Cardiac septum (tissue), 1 donor: ENCODE data around the gene SLC39A13. TPM values are rescaled to one million over a fixed set of nuclear protein-coding genes. Genes with fewer than 3 reads are reported as not detected.

Experiments used
- DNase-seq: peaks from one replicate; pipeline ENCODE4 v3.0.0-alpha.2; 2020; ENCODE audit warnings: low spot score
- intact Hi-C: fragments of 100-400 bp; cut with DNase I; formaldehyde crosslinking; loops from one replicate; pipeline ENCODE4 v1.14.0; 2022
- total RNA-seq: library from RNA; stranded (reverse); fragmentation: NEBNext Ultra II Directional; extraction: Animal tissue kit (Norgen Biotek cat#: 25700); gene quantifications from one replicate; pipeline ENCODE4 v1.2.1, GENCODE V29; 2021
- donor health status: DM: no; HTN: no; CAD: no.

Gene SLC39A13
- total RNA-seq, 1 donor from 2014 or later, result 72.2 TPM

DNA sequence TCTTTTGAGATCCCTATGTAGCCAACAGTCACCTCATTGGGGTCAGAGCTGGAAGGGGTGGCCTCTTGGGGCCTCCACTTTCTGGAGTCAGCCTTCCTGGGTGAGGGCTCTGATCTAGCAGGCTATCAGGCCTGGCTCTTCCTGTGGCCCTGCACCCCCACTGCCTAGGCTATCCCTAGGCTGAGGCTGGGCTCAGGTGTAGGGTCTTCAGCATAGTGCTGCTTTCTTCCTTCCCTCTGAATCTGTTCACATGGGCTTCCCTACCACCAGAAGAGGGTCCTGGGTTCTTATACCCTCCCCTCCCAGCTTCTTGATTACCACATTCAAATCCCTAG, 29.6 kb upstream of the SLC39A13 start:
- intact Hi-C loops, result loop anchor here (10.0 kb wide), 1 partner anchor 466 kb away; the partner anchor contains the start of gene NUP160
- no peak for DNase-seq

DNA sequence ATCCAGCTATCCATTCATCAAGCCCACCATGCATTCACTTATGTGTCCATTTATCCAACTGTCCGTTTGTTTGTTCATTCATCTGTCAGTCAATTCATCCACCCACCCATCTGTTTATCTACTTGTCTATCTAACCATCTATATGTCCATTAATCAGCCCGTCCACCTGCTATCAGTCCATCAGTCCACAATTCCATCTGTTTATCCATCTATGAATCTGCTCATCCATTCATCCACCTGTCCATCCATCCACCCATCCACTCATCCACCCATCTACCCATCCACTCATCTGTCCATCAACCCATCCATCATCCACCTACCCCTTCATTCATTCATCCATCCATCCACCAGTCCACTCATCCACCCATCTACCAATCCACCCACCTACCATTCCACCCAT, 29.1 kb upstream of the SLC39A13 start:
- intact Hi-C loops, result loop anchor here (10.0 kb wide), 1 partner anchor 465 kb away; the partner anchor contains the start of gene NUP160
- DNase-seq, result no peak

DNA sequence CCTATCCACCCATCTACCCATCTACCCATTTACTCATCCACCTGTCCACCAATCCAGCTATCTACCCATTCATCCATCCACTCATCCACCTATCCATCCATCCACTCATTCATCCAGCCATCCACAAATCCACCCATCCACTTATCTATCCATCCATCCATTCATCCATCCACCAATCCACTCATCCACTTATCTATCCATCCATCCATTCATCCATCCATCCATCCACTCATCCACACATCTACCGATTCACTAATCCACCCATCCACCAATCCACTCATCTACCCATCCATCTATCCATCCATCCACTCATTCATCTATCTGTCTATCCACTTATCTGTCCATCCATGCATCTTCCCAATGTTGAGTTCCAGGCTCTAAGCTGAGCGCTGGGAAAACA, 28.3 kb upstream of the SLC39A13 start:
- intact Hi-C loops, result no loop called here
- no peak for DNase-seq

DNA sequence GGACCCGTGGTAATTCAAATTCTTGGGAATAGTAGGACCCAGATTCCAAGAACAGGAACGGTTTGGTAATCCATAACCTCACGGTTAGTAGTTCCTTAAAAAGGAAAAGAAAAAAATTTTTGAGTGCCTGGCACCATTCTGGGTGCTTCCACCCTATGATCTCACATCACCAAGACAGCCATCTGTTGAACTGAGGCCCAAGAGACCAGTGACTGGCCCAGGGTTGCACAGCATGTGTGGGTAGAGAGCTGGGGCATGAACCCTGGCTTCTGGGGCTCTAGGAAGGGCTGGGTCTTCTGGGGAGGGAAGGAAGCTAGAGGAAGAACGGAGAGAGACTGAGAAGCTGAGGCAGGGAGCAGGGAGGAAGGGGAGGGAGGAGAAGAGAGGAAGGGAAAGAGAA, 25.3 kb upstream of the SLC39A13 start:
- intact Hi-C loops, result no loop called here

DNA sequence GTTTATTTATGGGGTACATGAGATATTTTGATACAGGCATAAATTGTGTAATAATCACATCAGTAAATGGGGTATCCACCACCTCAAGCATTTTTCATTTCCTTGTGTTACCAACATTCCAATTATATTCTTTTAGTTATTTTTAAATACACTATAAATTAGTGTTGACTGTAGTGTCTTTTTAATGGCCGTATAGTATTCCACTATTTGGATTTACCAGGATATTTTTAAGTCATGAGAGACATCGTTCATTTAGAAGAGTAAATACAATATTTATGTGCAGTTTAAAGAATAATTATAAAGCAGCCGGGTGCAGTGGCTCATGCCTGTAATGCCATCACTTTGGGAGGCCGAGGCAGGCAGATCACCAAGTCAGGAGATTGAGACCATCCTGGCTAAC, 23.9 kb upstream of the SLC39A13 start:
- intact Hi-C loops, result no loop called here

More for the DNA sequence above, 25.3 kb upstream of the SLC39A13 start:
- no peak for DNase-seq

DNA sequence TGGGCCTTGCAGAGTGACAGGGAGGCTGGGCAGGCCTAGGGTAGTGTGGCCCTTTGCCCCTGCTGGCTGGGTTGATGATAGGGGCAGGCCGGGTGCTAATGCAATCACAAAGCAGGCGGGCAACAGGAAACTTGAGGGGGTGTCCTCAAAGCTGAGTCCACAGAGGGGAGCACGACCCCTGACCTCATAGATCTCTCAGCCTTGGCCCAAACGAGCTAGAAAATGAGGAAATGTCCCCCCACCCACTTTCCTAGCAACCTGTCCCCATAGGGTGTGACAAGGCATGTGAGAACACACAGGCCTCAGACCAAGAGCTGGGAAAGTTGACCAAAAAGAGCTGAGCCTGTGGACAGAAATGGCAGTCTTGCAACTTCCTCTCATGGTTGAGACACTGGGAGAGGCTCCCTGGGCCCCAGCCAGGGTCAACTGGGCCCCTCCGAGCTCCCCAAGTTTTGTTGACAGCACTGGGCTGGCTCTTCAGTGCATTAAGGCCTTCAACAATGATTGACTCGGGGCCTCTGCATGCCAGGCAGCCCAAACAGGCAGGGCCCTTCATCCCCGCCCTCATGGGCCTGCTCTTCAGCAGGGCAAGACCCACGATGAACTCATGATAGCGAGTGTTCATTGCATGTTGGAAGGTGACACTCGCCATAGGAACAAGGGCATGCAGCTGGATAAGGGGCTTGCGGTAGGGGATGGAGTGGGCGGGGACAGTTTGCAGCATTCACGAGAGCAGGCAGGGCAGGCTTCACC, 20.3 kb upstream of the SLC39A13 start:
- no peak for DNase-seq
- intact Hi-C loops, result no loop called here

More for the DNA sequence above, 23.9 kb upstream of the SLC39A13 start:
- no peak for DNase-seq

GRCh38 chr11:47388697-47389576, 19.5 kb upstream of the SLC39A13 start:
- peak; percentile 90 for DNase-seq

DNA sequence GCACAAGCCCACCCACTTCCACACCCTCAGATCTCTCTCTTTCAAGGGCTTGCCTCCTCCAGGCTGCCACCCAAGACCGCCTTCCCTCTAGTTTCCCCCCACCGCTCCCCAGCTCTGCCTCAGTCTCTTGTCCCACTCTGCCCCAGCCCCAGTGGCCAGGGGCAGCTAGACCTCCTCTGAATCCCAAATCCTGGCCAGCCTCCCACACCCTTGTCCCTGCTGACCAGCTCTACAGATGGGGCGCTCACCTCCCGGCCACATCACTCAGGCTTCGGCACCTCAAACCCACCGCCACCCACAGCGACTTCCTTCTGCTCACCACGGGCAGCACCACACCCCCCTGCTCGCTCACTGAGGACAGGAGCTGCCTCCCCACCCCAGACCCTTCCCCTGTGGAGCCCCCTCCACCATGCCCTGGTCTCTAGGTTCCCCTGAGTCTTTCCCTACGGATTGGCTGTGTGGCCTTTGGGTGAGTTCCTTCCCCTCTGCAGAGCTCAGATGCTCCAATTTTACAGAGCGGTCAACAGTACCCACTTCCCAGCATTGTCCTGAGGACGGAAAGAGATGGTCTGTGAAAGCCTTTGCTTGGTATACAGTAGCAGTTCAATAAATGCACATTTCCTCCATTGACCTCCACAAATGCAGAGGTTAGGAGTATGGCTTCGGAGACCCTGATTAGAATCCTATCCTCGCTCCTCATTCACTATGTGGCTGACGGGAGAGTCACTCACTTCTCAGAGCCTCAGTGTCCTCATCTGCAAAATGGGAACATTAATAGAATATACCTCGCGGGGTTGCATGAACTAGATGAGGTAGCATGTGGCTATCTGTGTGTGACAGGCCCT, 18.6 kb upstream of the SLC39A13 start:
- intact Hi-C loops, result no loop called here
- no peak for DNase-seq

More at GRCh38 chr11:47388697-47389576, 19.5 kb upstream of the SLC39A13 start:
- intact Hi-C loops, result no loop called here

DNA sequence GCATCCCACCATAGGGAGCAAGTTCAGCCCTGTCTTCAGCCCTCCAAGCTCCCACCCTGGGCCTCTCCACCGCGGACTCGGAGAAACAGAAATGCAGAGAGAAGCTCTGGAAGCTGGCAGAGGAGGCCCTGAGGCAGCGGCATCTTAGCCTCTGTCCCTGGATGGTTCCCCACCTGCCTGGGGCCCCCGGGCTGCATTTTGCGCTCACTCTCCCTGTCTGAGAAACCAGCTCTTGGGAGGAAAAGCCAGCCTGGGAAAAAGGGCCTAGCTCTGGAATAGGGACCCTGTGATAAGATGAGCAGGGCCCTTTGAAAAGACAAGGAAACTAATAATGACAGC, 18.0 kb upstream of the SLC39A13 start:
- intact Hi-C loops, result no loop called here
- DNase-seq, result no peak

GRCh38 chr11:47391077-47391583, 17.3 kb upstream of the SLC39A13 start:
- intact Hi-C loops, result no loop called here
- DNase-seq, result peak; percentile 85

- intact Hi-C loops, result no loop called here
- peak; percentile 56 for DNase-seq
These were observed 16.5 kb upstream of the SLC39A13 start for GRCh38 chr11:47391711-47392432.

DNA sequence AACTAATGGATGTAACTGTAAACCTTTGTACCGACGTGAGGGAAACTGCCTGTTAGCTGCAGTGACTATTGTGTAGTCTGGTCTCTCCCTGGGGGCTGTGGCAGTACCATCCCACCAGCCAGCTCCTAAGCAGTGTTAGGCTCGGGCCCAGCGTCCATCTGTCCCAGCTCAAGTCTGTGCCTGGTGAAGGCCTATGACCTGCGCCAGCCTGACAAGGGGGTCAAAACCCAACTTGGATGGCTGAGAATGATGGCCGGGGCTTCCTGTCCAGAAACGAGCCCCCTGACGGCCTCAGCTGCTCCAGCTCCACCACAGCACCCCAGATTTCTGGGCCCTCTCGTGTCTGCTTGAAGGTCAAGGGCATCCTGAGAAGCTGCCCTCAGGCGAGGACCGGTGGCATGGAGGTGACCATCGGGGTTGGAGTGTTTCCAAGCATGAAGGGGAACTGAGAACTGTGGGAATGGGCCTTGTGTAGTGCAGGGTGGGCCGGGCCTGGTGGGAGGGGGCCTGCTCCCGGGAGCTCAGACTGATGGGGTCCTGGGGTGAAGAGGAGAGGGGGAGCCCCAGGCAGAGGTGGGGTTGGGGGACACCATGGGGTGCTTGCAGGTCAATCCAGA, 15.7 kb upstream of the SLC39A13 start:
- no peak for DNase-seq
- intact Hi-C loops, result no loop called here

GRCh38 chr11:47393163-47394049, 15.0 kb upstream of the SLC39A13 start:
- peak; percentile 83 for DNase-seq
- intact Hi-C loops, result no loop called here

GRCh38 chr11:47394050-47394321, 14.4 kb upstream of the SLC39A13 start:
- intact Hi-C loops, result no loop called here
- DNase-seq, result peak; percentile 92

DNA sequence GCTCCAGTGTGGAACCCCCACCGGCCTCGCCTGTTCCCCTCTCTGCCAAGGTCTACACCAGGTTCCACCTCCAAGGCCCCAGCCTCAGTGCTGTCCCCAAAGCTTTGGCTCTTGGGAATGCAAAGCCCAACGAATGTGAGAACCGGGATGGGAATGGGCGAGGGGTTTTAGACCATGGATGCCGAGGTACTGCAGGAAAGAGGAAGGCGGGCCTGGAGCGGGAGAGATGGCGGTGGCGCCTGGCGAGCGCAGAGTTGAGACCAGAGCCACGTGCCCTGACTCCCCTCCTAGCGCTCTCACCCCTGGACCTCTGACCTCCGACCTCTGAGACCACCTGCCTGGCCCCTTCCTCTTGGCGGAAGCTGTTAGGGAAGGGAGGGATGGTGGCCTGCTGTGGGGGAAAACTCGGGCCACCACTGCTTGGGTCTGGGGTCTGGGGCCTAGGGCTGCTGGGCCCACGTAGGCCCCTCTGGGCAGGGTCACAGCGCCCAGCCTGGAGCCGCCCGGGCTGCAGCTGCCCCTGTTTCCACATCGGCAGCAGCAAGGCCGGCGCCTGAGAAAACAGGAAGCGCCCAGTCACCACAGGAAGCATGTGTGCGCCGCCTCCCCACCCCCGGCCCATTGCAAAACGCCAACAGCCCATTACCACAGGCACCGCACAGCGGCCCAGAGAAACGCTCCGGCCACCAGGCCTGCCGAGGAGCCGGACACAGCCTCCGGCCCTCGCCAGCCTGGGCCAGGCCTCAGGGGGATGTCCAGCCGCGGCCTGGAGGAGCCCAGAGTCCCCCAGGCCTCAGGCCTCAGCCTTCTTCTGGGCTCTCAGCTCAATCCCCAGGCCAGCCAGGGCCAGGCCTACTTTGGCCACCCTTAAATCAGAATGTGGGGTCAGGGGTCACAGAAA, 13.8 kb upstream of the SLC39A13 start:
- intact Hi-C loops, result no loop called here
- DNase-seq, result peak; percentile 88

DNA sequence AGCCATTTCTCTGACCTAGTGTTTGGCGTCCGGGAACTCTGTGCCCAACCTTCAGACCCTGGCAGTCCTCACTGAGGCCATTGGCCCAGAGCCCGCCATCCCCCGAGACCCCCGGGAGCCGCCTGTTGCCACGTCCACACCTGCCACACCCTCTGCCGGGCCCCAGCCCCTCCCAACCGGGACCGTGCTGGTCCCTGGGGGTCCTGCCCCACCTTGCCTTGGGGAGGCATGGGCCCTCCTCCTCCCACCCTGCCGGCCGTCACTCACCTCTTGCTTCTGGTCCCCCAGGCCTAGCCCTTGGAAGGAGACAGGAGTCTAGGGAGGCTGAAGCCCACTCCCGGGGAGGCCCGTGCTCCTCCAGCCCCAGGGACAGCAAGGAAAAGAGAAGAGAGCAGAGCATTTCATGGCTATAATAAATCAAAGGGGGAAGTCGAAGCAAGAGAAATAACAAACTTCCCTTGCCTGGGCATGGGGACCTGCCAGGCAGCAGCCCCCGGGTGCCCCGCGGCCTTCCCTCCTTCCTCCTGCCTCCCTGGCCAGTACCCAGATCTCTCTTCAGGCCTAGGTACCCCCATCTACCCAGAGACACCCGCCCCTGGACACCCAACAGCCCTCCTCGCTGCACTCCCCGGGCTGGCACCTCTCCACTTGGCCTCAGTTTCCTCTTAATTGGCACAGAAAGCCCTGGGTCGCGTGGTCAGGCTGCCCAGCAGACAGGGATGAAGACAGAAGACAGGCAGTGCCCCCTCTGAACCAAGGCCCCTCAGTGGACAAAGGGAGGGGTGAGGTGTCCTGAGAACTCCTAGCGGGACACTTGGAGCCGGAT, 13.0 kb upstream of the SLC39A13 start:
- DNase-seq, result no peak
- intact Hi-C loops, result no loop called here
